HG02870 (cell line): ENCODE measurements around the gene CNTN5.
"Not testable (repeated sequence)": the region's sequence is repeated elsewhere in the genome, so short reads cannot be mapped to it uniquely, and the experiment has no call there.

Experiments
- ATAC-seq: cut with Tn5 transposase; IDR thresholded peaks from one replicate; pipeline ENCODE4 v1.9.1; 2021; ENCODE audit warnings: mild to moderate bottlenecking, moderate library complexity; ENCODE audit not compliant: unreplicated experiment

Gene CNTN5

DNA sequence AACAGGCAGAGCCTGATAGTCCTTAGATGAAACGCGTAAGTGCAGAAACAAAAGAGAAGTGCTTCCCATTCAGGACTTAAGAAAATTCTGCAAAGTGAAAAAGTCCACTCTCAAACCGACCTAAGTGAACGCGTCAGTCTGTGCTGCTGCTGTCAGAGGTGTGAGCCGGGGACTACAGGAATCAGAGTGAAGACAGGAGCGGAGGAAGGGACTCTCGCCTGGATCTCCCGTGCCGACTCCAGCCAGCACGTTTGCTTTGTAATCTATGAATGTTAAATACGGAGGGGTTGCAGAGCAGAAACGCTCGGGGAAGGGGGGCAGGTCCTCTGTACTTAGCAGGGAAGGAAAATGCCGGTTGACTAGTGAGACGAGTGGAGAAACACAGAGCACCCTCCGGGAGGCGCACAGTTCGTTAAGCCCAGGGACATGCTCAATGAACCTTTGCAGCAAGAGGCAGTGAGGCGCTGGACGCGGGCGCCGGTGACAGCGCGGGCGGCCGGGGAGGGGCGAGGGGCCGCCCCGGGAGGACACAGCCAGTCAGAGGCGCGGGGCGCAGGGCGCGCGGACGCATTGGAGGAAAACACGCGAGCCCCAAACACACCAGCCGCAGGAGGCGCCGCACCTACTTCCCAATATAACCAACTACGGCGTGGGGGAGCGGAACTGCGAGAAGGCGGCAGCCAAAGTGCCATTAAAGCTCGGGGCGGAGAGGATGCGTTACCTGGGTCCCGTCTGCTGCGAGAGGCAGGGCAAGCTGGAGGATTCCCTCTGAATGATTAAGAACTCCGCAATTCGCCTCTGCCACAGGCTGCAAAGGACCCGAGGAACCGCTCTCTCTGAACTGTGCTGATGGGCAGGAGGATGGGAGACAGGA is at the start of gene CNTN5:
CNTN5 (plus strand) TSS at position 598 of the 874 bp plus-strand sequence.
- ATAC-seq: no peak

DNA sequence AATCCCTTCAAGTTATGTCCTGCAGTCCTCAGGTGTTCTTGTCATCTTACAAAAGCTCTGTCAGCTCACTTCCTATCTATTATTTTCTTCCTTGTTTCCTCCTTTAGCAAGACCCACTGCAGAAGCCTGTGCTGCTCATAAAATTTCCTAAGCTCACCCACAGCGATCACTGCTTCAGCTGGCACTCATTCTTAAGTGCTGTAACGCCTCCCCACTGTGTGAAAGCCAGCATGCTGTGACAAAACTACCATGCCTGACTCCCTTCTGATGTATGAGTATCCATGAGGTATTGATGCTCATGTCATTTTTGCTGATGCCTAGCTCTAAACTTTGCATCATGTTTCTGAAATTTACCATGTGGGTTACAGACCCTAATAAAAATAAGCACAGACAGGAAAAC is 41.5 kb upstream of the CNTN5 start:
- ATAC-seq: no peak

DNA sequence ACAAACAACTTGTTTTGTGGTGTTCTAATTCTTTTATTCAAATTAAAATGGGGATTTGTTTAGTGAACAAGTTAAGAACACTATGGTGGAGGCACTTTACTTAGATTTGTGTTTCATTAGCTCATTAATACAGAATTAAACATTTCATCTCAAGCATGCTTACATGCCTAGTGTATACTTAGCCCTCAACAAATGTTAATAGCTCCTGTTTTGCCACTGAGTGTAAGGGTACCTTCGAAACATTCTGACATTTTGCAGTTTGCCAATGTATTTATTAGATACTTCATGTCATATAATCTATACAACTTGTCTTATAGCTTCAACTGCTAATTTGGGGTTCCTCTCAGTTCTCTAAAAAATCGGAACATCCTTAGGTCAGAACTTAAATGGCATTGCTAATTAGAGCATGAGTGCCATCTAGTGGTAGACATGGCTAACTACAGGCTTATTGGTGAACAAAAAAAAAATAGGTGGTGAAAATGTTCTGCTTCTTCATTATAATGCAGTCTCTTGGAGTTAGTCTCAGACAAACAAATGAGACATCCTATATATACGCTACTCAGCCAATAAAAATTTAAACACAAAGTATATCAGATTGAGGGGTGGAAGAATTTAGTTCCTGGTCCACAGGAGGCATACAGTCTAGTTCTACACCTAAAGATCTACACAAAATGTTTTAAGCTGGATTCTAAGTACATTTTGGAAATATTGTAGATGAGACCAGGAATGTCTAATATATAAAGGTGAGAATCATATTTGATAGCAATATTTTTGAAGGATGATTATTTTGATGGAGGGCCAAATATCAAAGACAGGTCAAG is 4.9 kb upstream of the CNTN5 start:
- peak; percentile 77 for ATAC-seq

DNA sequence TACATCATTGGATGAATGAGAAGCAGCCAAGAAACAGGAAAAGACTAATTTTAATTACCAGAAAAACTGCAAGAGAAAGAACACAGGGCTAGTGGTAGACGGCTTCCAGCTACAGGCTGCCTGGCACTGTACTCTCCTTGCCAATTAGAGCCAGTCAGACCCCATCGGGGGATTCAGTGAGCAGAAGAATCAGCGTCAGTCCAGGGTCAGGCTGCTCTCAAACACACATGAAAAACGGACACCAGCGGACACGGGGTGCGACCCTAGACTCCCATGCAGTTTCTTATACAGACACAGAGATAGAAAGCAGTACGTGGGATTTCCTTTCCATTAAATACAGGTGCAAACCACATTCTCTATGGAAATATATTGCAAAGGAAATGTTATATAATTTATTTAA is 1.1 kb upstream of the CNTN5 start:
- ATAC-seq: no peak

DNA sequence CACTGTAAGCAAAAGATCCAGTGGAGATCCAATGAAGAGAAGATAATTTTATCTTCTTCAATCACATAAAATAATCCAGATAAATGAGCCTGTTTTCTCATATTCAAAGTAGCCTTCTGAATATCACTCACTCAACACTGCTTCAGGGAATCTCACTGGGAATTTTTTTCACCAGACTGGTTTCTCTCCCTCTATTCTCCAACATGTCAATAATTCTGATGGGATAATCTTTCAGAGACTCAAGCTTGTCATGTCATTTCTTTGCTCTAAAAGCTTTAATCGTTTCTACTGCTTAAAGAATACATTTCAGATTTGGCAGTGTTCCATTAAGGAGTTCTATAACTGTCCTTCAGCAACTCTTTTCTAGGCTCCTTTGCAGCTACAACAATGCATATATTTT is 16.3 kb downstream of the CNTN5 start:
- ATAC-seq: no peak

DNA sequence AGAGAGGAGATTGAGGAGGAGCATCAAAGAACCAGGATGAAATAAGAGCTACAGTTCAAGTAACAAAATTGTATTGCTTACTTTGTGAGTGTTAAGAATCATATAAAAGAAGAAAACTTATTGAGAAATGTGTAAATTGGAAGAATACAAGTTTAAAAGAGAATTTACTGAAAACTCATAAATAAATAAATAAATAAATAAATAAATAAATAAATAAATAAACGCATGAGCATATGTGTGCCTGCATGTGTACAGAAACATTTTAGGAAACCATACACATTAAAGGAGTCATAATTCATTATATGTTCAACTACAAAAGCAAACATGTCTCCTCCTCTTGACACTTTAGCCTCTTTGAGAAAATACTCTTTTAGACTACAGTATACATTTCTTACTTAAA is 42.6 kb downstream of the CNTN5 start:
- no peak for ATAC-seq

DNA sequence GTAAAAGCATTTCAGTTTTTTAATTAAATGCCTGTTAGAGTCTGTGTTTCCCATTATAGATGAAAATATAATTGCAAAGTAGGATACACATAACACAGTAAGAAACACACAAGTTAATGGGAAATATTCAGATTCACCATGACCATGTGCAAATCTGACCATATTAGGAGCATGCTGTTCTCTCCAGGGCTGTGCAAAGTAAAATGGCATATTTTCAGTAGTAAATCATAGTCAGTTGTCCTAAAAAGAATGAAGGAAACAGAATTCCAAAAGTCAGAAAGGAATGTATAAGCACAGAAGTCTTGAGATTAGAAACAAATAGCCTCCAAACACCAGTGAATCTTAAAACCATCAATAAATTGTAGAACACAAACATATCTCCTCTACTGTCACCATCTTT is 44.4 kb downstream of the CNTN5 start:
- no peak for ATAC-seq

DNA sequence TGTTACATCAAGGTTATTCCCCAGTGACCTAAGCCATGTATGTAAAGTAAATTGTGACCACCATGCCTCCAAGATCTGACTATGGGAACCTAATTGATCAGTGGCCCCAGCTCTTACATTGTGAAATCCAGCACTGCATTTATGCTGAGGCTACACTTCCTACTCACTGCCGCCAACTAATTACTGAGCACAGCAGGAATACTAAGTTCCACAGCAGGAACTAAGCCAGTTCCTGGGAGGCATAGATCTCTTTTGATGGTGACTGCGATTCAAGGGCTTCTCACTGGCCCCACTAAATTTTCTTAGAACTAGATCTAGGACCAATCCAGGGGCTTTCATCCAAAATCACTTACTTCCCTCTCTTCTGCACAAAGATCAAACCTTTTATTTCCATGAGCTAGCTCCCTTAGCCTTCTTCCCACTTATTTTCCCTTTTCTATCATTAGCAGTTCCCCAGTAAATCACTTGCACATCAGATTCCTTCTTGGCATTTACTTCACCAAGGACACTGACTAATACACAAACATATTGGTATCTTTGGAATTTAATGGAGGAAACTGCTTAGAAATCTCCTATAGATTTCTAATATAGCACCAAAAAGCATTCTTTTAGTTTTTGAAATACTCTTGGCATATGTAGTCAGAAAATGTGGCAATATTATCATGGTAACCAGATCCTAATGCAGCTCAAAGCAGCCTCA is 46.0 kb downstream of the CNTN5 start:
- no peak for ATAC-seq

DNA sequence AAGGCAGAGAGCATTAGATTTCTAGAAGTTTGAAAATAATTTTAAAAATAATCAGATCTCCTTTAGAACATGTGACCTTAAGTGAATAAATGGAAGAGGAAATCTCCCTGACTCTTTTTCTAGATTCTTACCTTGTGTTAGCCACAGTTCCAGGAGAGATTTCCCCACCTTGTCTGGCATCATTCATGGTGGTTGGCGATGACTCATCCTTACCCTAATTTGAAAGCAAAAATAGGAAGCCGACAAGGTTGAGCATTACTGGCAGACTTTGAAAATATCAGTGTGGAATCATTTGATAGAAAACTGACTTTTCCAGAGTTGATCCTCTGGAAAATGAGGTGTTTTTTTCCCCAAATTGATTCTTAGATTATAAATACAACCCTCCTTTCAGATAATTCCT is 48.1 kb downstream of the CNTN5 start:
- no peak for ATAC-seq

DNA sequence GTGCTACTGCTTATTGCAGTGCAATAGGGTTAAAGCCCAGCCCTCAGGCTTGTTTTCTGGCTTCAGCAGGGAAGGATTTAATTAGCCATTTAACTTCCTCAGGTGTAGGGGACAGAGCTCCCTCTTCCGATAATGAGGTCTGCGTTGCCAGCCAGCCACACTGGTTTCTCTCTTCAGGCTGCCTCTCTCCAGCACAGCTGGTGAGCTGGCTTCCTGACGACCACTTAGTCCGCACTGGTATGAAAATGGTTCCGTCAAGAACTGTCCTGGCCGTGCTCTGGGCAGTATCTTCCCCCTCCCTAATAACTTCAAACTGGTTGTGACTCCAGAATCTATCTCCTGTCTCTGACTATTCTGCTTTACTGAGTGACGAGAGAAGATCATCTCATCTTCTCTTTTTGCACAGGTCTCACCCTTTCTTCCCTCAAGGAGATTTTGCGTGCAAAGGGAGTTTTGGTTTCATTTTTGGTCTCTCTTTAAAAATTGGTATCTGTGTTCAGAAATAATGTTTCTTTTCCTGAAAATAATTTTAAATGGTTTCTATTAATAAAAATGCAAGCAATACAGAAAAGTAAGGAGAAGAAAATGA is 49.2 kb downstream of the CNTN5 start:
- ATAC-seq: peak; percentile 69

DNA sequence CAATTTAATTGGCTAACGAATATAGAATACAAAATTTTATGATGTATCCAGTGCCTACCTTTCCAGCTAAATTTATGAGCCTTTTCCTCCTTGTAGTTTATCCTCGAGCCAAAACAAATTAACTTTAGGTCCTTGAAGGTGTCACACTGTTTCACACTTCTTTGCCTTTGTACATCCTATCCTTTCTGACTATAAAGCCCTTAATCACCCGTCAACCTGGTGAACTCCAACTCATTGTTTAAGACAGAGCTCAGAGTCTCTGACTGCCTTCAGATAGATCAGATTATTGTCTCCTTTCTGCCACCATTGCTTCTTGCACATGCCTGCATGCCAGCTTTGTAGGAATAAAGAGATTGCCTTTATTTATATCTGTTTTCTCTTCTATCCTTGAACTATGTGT is 58.8 kb downstream of the CNTN5 start:
- ATAC-seq: no peak

DNA sequence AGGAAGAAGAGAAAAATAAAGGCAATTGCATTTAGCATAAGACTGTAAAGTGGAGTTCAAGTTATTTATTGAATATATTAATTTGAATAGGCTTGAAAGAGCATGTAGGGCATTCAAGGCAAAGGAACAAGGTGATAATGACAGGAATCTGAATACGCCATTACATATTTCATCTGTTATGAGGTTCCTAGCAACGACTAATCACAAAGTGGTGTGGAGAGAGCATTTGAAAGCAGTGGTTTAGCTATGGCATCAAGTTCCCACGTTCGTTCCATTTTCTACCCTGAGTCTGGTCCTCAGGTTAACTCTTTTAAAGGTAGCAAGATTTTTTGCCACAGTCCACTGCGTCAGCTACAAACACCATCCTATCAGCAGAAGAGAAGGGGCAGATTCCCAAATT is 59.4 kb downstream of the CNTN5 start:
- no peak for ATAC-seq

DNA sequence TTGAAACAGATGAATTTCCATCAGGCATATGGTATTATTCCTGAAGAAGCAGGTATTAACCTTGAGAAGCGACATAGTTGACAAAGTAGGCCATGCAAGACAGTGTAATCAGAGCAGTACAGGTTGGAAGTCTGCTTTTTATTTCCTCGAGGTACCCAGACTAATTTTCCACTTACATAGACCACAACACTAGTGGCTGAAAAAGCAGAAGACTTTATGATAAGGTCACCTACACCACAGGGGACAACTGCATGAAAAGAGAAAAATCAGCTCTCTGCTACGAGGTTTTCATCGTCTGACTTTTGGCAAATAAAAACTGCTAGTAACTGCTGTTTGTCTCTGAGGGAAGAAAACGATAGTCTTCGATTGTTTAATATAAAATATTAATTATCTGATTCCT is 77.5 kb downstream of the CNTN5 start:
- no peak for ATAC-seq

DNA sequence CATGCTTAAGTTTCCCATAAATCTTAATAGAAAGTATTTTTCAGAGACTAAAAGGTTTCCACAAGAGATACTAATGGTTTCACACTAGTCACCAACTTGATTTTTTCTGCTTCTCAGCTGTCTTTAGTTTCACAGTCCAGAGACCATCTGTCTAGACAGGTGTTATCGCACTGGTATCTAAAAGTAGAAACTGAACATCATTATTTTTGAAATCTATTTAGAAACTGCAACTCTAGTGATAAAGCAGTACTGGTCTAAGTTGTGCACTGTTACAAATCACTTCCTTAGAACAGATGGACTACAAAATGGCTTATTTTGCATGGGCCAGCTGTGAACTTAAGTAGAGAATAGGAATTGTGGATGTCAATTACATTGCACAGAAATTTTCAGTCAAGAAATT is 78.0 kb downstream of the CNTN5 start:
- ATAC-seq: no peak

DNA sequence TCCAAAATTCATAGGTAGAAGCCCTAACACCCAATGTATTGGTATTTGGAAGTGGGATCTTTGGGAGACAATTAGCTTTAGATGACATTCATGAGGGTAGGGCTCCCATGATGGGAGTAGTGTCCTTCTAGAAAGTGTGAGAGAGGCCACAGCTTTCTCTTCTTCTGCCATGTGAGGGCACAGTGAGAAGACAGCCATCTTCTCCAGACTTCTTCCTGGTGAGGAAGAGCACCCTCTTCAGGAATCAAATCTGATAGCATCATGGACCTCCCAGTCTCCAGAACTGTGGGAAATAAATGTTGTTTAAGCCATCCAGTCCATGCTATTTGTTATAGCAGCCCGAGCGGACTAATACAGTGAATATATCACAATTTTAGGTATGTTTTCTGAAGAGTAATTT is 96.9 kb downstream of the CNTN5 start:
- no peak for ATAC-seq

DNA sequence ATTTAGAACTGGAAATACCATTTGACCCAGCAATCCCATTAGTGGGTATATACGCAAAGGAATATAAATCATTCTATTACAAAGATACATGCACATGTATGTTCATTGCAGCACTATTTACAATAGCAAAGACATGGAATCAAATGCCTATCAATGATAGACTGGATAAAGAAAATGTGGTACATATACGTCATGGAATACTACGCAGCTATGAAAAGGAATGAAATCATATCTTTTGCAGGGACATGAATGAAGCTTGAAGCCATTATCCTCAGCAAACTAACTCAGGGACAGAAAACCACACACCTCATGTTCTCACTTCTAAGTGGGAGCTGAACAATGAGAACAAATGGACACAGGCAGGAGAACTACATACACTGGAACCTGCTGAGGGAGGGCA is 113.1 kb downstream of the CNTN5 start:
- ATAC-seq: not testable (repeated sequence)

DNA sequence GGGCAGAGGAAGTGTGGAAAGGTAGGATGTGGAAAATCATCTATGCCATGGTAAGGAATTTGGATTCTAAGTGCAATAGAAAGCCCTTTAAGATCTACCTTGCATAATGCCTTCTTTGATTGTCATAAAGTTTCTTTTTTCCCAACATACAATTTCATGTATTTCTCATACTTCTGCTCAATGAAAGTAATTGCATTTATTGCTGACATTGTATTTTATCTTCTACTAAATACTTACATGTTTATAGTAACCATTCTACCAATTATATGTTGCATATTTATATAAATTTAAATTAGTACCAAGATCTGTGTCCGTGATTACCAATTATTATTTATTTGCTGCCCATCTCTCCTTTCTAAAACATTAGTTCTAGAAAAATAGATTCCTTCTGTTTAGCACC is 114.8 kb downstream of the CNTN5 start:
- ATAC-seq: no peak

DNA sequence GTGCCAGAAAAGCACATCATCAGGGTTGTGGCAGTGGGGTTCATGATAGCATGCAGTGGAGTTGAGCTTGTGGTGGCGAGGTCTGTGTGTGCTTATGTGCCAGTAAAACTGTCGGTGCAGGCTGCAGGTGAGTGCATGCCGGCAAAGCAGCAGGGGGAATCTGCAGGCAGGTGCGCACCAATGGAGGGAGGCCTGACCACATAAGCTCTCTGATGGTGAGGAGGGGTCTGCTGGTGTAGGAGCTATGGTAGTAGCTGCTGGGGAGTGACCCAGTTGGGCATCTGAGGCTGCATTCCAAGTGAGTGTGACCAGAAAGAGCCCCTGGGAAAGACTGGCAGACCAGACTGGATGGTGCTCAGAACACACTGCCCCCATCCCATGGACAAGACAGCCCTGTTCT is 121.5 kb downstream of the CNTN5 start:
- no peak for ATAC-seq

DNA sequence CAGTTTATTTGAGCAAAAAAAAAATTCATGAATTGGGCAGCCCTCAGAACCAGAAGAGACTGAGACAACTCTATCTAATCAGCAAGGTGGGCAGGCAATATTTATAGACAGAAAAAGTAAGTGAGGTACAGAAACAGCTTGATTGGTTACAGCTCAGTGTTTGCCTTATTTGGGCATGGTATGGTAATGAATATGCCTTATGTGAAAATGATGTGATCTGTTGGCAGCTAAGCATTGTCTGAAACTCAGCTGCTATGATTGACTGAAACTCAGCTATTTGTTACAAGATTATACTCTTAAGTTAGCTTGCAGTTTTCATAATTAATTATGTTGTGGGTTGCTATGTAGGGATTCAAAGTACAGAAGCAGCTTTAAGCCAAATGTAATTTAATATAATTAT is 127.6 kb downstream of the CNTN5 start:
- no peak for ATAC-seq

DNA sequence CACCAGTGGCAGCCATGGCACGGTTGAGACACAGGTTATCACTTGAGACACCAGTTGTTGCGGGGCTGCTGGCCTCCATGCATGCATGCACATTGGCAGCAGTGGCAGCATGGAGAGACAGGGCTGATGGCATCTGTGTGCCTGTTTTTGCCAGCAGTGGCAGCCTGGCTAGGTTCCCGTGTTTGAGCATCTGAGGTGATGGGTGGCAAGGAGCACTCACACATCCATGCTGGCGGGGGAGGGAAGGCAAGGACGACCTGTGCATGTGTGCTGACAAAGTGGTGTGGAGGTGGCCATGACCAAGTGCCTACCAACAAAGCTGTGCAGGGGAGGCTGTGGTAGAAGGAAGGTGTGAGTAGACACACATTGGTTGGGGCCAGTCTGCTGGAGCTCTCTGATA is 133.5 kb downstream of the CNTN5 start:
- no peak for ATAC-seq

DNA sequence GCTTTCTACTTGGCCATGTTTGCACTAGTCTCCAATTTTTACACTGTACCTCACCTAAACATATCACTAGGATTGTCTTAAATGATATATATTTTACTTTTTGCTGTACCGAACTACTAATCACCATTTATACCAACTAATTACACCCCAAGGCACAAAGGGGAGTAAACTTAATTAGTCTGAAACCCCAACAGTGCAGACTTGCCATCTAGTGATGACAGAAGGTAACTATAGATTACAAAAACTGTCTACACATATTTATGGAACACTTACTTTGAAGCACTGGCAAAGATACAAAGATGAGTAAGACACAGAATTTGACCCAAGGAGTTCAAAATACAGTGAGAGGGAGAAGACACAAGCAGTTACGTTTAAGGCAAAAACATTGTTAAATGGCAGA is 139.7 kb downstream of the CNTN5 start:
- ATAC-seq: no peak
